WTC11 (cell line): ENCODE data around the gene TTC33. TPM values are rescaled to one million over a fixed set of nuclear protein-coding genes. Genes with fewer than 3 reads are reported as not detected.
"Not testable (repeated sequence)": the region's sequence is repeated elsewhere in the genome, so short reads cannot be mapped to it uniquely, and the experiment has no call there.

Experiments used
- ATAC-seq: fragments of 200-7000 bp; cut with Tn5 transposase; 2 replicates; pipeline ENCODE4 v1.10.0; 2021; ENCODE audit warnings: mild to moderate bottlenecking, moderate library complexity
- CTCF ChIA-PET: fragments of 300-600 bp; sonication (Branson Sonifier 250); formaldehyde crosslinking; loops from one replicate; lab custom pipeline; 2021; ENCODE audit warnings: antibody characterized with exemption; lab: Charles Lee
- POLR2A ChIA-PET: fragments of 350-600 bp; sonication (Branson Sonifier 250); formaldehyde crosslinking; loops from one replicate; lab custom pipeline; 2021; ENCODE audit warnings: antibody characterized with exemption; lab: Charles Lee
- DNase-seq: peaks from one replicate; pipeline ENCODE4 v3.0.0; 2021; ENCODE audit warnings: low spot score
- H3K27ac Mint-ChIP-seq: 2 replicates; pipeline ENCODE4 v1.8.0; 2021; ENCODE audit warnings: mixed read lengths
- H3K27me3 Mint-ChIP-seq: 2 replicates; pipeline ENCODE4 v1.8.0; 2021; ENCODE audit warnings: low read depth, mild to moderate bottlenecking, moderate library complexity, mixed read lengths
- H3K36me3 Mint-ChIP-seq: 2 replicates; pipeline ENCODE4 v1.8.0; 2021; ENCODE audit warnings: mixed read lengths
- H3K4me1 Mint-ChIP-seq: 2 replicates; pipeline ENCODE4 v1.8.0; 2022; ENCODE audit warnings: mixed read lengths
- H3K4me3 Mint-ChIP-seq: 2 replicates; pipeline ENCODE4 v1.8.0; 2021; ENCODE audit warnings: mild to moderate bottlenecking, moderate library complexity, mixed read lengths
- H3K9me3 Mint-ChIP-seq: 2 replicates; pipeline ENCODE4 v1.8.0; 2021; ENCODE audit warnings: mixed read lengths
- ATF6 ChIP-seq: sonication (generic); formaldehyde crosslinking; IDR thresholded peaks from 2 replicates; pipeline ENCODE4 v1.8.1; 2023; ENCODE audit warnings: mild to moderate bottlenecking, missing genetic modification reagents
- CBFB ChIP-seq: sonication (generic); formaldehyde crosslinking; IDR thresholded peaks from 2 replicates; pipeline ENCODE4 v1.8.1; 2022; ENCODE audit warnings: mild to moderate bottlenecking, low read depth, missing genetic modification reagents
- E2F1 ChIP-seq: sonication (generic); formaldehyde crosslinking; IDR thresholded peaks from 2 replicates; pipeline ENCODE4 v1.8.0; 2022; ENCODE audit warnings: mild to moderate bottlenecking, missing genetic modification reagents
- ETV6 ChIP-seq: sonication (generic); formaldehyde crosslinking; IDR thresholded peaks from 2 replicates; pipeline ENCODE4 v1.8.1; 2022; ENCODE audit warnings: mild to moderate bottlenecking, missing genetic modification reagents
- FOXP1 ChIP-seq: sonication (generic); formaldehyde crosslinking; IDR thresholded peaks from 2 replicates; pipeline ENCODE4 v1.8.0; 2022; ENCODE audit warnings: missing genetic modification reagents, mild to moderate bottlenecking, moderate library complexity, borderline replicate concordance
- GRHL2 ChIP-seq: fragments of 250-450 bp; sonication (Bioruptor Pico); IDR thresholded peaks from 2 replicates; pipeline ENCODE4 v1.8.0; 2022; ENCODE audit warnings: mild to moderate bottlenecking, moderate library complexity; ENCODE audit not compliant: insufficient replicate concordance, severe bottlenecking
- IRF1 ChIP-seq: sonication (generic); formaldehyde crosslinking; IDR thresholded peaks from 2 replicates; pipeline ENCODE4 v1.8.0; 2023; ENCODE audit warnings: missing genetic modification reagents
- NR2C2 ChIP-seq: sonication (generic); formaldehyde crosslinking; IDR thresholded peaks from 2 replicates; pipeline ENCODE4 v1.8.0; 2022; ENCODE audit warnings: mild to moderate bottlenecking, missing genetic modification reagents
- NR3C1 ChIP-seq: sonication (generic); formaldehyde crosslinking; conservative IDR thresholded peaks from 2 replicates; pipeline ENCODE4 v1.8.1; 2023; ENCODE audit warnings: low read depth, mild to moderate bottlenecking, missing genetic modification reagents
- PREB ChIP-seq: sonication (generic); formaldehyde crosslinking; IDR thresholded peaks from 2 replicates; pipeline ENCODE4 v1.8.1; 2022; ENCODE audit warnings: mild to moderate bottlenecking, missing genetic modification reagents, moderate library complexity, borderline replicate concordance
- RORB ChIP-seq: fragments of 250-450 bp; sonication (Bioruptor Pico); IDR thresholded peaks from 2 replicates; pipeline ENCODE4 v1.9.0; 2021; ENCODE audit warnings: mild to moderate bottlenecking
- SOX15 ChIP-seq: fragments of 250-450 bp; sonication (Bioruptor Pico); IDR thresholded peaks from 2 replicates; pipeline ENCODE4 v1.9.0; 2021; ENCODE audit warnings: mild to moderate bottlenecking
- USF2 ChIP-seq: sonication (generic); formaldehyde crosslinking; IDR thresholded peaks from 2 replicates; pipeline ENCODE4 v1.8.1; 2023; ENCODE audit warnings: mild to moderate bottlenecking, missing genetic modification reagents, moderate library complexity
- ZNF232 ChIP-seq: sonication (generic); formaldehyde crosslinking; IDR thresholded peaks from 2 replicates; pipeline ENCODE4 v1.8.0; 2022; ENCODE audit warnings: mild to moderate bottlenecking, missing genetic modification reagents
- ZNF281 ChIP-seq: sonication (generic); formaldehyde crosslinking; IDR thresholded peaks from 2 replicates; pipeline ENCODE4 v1.8.0; 2023; ENCODE audit warnings: mild to moderate bottlenecking, missing genetic modification reagents
- ZNF396 ChIP-seq: fragments of 250-450 bp; sonication (Bioruptor Pico); IDR thresholded peaks from 2 replicates; pipeline ENCODE4 v1.8.0; 2021; ENCODE audit warnings: mild to moderate bottlenecking, moderate library complexity, borderline replicate concordance
- ZNF423 ChIP-seq: fragments of 250-450 bp; sonication (Bioruptor Pico); IDR thresholded peaks from 2 replicates; pipeline ENCODE4 v2.1.2; 2022; ENCODE audit warnings: mild to moderate bottlenecking, moderate library complexity
- total RNA-seq: library from RNA; stranded (reverse); gene quantifications from 3 replicates; pipeline ENCODE4 v1.2.3, GENCODE V29; 2021
- TF ChIP-seq, protein P1 (sequence below): fragments of 250-450 bp; sonication (Bioruptor Pico); IDR thresholded peaks from 2 replicates; pipeline ENCODE4 v1.9.0; 2021; ENCODE audit warnings: mild to moderate bottlenecking

The TTC33 gene
- total RNA-seq, 1 experiment from 2014 or later: 9.2 TPM

- POLR2A ChIA-PET: no interaction called here
- no peak for TF ChIP-seq NR2C2 (CRISPR knock-in tag)
- TF ChIP-seq ZNF423 (CRISPR knock-in tag): no peak
- no peak for TF ChIP-seq IRF1
- no peak for TF ChIP-seq E2F1
- TF ChIP-seq, all 79 proteins: peak for 0
- Mint-ChIP-seq H3K27ac (no peak overlapping the region), H3K4me1 (no peaks in the 10 kb centered on the region), H3K9me3 (no peaks in the 10 kb centered on the region), H3K4me3 (no peak overlapping the region), H3K36me3 (no peaks in the 10 kb centered on the region), H3K27me3 (no peaks in the 10 kb centered on the region; the same call in 1 of the 2 replicates)
- ATAC-seq: no peak
- CTCF ChIA-PET: no interaction called here
- DNase-seq: no peak
Observed at GRCh38 chr5:40660751-40661150, 95.0 kb downstream of the TTC33 start.

DNA sequence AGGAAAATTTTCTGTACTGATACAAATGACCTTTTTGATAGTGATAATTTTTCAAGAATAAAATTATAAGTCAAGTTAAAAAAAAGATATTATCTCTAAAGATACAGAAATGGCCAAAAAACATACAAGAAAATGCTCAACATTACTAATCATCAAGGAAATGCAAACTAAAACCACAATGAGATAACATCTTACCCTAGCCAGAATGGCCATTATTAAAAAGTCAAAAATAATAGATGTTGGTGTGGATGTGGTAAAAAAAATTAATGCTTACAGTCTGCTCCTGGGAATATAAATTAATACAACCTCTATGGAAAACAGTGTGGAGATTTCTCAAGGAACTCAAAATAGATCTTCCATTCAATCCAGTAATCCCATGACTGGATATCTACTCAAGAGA lies 99.0 kb downstream of the TTC33 start:
- Mint-ChIP-seq H3K27ac (no peak overlapping the region), H3K4me3 (no peak overlapping the region), H3K27me3 (no peaks in the 10 kb centered on the region; the same call in 1 of the 2 replicates), H3K36me3 (no peaks in the 10 kb centered on the region), H3K9me3 (no peaks in the 10 kb centered on the region), H3K4me1 (no peaks in the 10 kb centered on the region)
- TF ChIP-seq GRHL2 (CRISPR knock-in tag): no peak
- no peak for TF ChIP-seq RORB
- no peak for TF ChIP-seq PREB (CRISPR knock-in tag)
- ATAC-seq (no peak), DNase-seq (no peak)
- POLR2A ChIA-PET: interaction anchor here (0.6 kb wide), 1 partner anchor 197 kb away, joined by 7 read pairs; no protein-coding TSS in a partner anchor
- CTCF ChIA-PET: no interaction called here

DNA sequence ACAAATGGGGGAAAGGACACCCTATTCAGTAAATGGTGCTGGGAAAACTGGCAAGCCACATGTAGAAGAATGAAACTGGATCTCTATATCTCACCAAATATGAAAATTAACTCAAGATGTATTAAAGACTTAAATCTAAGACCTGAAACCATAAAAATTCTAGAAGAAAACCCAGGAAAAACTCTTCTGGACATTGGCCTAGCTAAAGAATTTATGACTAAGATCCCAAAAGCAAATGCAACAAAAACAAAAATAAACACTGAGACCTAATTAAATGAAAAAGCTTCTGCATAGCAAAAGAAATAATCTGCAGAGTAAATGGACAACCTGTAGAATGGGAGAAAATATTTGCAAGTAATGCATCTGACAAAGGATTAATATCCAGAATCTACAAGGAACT lies 99.7 kb downstream of the TTC33 start:
- not testable (repeated sequence) for ATAC-seq

GRCh38 chr5:40655138-40655537 lies 100.6 kb downstream of the TTC33 start:
- H3K27me3 Mint-ChIP-seq: no peaks in the 10 kb centered on the region; the same call in 1 of the 2 replicates
- no peak overlapping the region for H3K4me3 Mint-ChIP-seq
- no peak overlapping the region for H3K27ac Mint-ChIP-seq
- ChIA-PET CTCF (interaction anchor here (0.6 kb wide), 1 partner anchor 23 kb away, joined by 3 read pairs; no protein-coding TSS in a partner anchor), POLR2A (no interaction called here)
- no peak for ATAC-seq
- H3K36me3 Mint-ChIP-seq: no peaks in the 10 kb centered on the region
- H3K9me3 Mint-ChIP-seq: no peaks in the 10 kb centered on the region
- H3K4me1 Mint-ChIP-seq: no peaks in the 10 kb centered on the region
- DNase-seq: no peak
- TF ChIP-seq ZNF396 (CRISPR knock-in tag) (no peak), ATF6 (CRISPR knock-in tag) (no peak), NR3C1 (CRISPR knock-in tag) (no peak), ZNF232 (CRISPR knock-in tag) (no peak), CBFB (CRISPR knock-in tag) (no peak), USF2 (no peak), FOXP1 (CRISPR knock-in tag) (no peak), ETV6 (no peak), E2F1 (no peak), ZNF281 (CRISPR knock-in tag) (no peak), SOX15 (CRISPR knock-in tag) (no peak)
- TF ChIP-seq, protein P1, sequence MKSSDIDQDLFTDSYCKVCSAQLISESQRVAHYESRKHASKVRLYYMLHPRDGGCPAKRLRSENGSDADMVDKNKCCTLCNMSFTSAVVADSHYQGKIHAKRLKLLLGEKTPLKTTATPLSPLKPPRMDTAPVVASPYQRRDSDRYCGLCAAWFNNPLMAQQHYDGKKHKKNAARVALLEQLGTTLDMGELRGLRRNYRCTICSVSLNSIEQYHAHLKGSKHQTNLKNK: no peak

More for the DNA sequence above, 99.7 kb downstream of the TTC33 start:
- POLR2A ChIA-PET, H3K9me3 Mint-ChIP-seq, H3K27me3 Mint-ChIP-seq, CTCF ChIA-PET, H3K36me3 Mint-ChIP-seq, DNase-seq, H3K27ac Mint-ChIP-seq, H3K4me1 Mint-ChIP-seq, H3K4me3 Mint-ChIP-seq: not testable (repeated sequence)
